Left lung (tissue), 10 donors: ENCODE measurements around the gene B3GNT7. TPM values are rescaled to one million over a fixed set of nuclear protein-coding genes. Genes with fewer than 3 reads are reported as not detected.
"Not testable (repeated sequence)": the region's sequence is repeated elsewhere in the genome, so short reads cannot be mapped to it uniquely, and the experiment has no call there.

Source experiments
- ATAC-seq: fragments of 200-7000 bp; cut with Tn5 transposase; one replicate; pipeline ENCODE4 v1.9.1; 2020; ENCODE audit warnings: moderate library complexity
- DNase-seq, 4 donors: peaks; one replicate each; pipeline ENCODE4 v3.0.0-alpha.2; 2013 to 2020
- H3K27ac ChIP-seq, 2 donors: fragments of 200-600 bp; sonication (generic) in 1 of 2; one replicate each; pipeline versions ENCODE4 v1.5.0 to v1.8.0; 2020 to 2021
- H3K27me3 ChIP-seq, 2 donors: fragments of 200-600 bp; sonication (generic) in 1 of 2; one replicate each; pipeline versions ENCODE4 v1.5.0 to v1.8.0; 2020 to 2021
- H3K36me3 ChIP-seq, 2 donors: fragments of 200-600 bp; sonication (generic) in 1 of 2; one replicate each; pipeline versions ENCODE4 v1.5.0 to v1.8.0; 2020 to 2021
- H3K4me1 ChIP-seq, 2 donors: fragments of 200-600 bp; one replicate each; pipeline ENCODE4 v1.8.0; 2021
- H3K4me3 ChIP-seq, 2 donors: fragments of 200-600 bp; sonication (generic) in 1 of 2; one replicate each; pipeline versions ENCODE4 v1.5.0 to v1.8.0; 2020 to 2021; ENCODE audit warnings: mild to moderate bottlenecking in 1 of 2
- H3K9me3 ChIP-seq, 2 donors: fragments of 200-600 bp; sonication (generic) in 1 of 2; one replicate each; pipeline versions ENCODE4 v1.5.0 to v1.8.0; 2020 to 2021
- intact Hi-C, 2 donors: fragments of 100-400 bp; cut with DNase I; formaldehyde crosslinking; loops; one replicate each; pipeline versions ENCODE4 v1.11.2 to v1.14.2; 2022
- polyA plus RNA-seq, 6 donors: library from polyadenylated mRNA; unstranded; fragments of 120-200 nt; gene quantifications; one replicate each; pipeline ENCODE4 v1.2.1, GENCODE V29; 2013; ENCODE audit not compliant: insufficient read length in 6 of 6
- total RNA-seq, 2 donors: library from RNA; stranded (reverse); fragmentation: NEBNext Ultra II Directional; extraction: Animal tissue kit (Norgen Biotek cat#: 25700); gene quantifications; one replicate each; pipeline ENCODE4 v1.2.1, GENCODE V29; 2021
- TF ChIP-seq, protein P1 (sequence below), 2 donors: fragments of 200-600 bp; sonication (generic) in 1 of 2; IDR thresholded peaks; one replicate each; pipeline versions ENCODE4 v1.5.0 to v1.8.0; 2021; ENCODE audit warnings: antibody characterized with exemption in 2 of 2
- donor health status: DM: no; HTN: yes; CAD: no.
- donor health status: DM: no; HTN: no; CAD: no.

Gene B3GNT7
- total and polyA plus RNA-seq, 8 donors, result 2.4 to 107 (median 4.3) TPM

DNA sequence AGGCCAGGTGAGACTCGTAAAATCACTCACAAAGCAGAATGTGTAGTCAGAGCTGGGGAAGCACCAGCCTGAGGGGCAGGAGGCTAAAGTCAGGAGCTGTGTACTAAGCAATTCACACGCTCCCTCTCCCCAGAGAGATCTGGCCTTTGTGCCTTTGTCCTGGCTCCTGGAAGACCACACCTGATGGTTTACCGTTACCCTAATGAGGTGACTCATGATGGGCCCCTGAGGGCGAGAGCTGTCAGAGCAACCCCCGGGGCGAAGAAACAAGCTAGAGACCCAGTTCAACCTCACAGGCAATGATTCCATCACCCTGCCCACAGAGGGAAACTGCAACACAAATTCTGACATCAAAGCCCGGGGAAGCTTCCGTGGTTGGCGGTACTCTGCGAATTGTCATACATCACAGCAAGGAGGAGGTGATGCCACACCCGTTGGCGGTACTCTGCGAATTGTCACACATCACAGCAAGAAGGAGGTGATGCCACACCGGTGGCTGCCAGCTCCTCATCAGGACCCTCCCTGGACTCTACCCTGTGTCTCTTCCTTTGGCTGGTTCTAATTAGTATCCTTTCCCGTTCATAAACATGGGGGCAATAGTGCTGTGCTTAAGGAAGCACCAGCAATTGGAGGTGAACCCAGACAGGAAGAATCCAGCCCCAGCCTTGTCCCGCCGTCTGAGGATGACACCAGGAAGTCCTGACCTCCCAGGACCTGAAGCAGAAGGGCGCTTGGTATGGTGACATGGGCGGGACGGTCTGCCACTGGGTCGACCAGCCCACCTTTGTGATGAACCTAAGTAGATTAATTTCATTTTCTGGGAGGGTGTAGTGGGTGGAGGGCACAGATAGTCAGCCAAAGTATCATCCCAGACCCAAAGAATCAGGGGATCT is 30.5 kb downstream of the B3GNT7 start:
- DNase-seq (no peak), ATAC-seq (no peak)
- Histone ChIP-seq H3K9me3 (peaks cover 0 to 4% of the 10 kb centered on the region in 2 donors), H3K4me3 (no peak overlapping the region), H3K4me1 (no peaks in the 10 kb centered on the region), H3K27me3 (no peaks in the 10 kb centered on the region), H3K36me3 (no peaks in the 10 kb centered on the region), H3K27ac (no peak overlapping the region)
- intact Hi-C loops, result no loop called here
- TF ChIP-seq, protein P1, sequence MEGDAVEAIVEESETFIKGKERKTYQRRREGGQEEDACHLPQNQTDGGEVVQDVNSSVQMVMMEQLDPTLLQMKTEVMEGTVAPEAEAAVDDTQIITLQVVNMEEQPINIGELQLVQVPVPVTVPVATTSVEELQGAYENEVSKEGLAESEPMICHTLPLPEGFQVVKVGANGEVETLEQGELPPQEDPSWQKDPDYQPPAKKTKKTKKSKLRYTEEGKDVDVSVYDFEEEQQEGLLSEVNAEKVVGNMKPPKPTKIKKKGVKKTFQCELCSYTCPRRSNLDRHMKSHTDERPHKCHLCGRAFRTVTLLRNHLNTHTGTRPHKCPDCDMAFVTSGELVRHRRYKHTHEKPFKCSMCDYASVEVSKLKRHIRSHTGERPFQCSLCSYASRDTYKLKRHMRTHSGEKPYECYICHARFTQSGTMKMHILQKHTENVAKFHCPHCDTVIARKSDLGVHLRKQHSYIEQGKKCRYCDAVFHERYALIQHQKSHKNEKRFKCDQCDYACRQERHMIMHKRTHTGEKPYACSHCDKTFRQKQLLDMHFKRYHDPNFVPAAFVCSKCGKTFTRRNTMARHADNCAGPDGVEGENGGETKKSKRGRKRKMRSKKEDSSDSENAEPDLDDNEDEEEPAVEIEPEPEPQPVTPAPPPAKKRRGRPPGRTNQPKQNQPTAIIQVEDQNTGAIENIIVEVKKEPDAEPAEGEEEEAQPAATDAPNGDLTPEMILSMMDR (IDR thresholded peaks at IDR 0.05), result no peak

GRCh38 chr2:231427116-231427515 is 31.6 kb downstream of the B3GNT7 start:
- H3K9me3 ChIP-seq, result peaks cover 0 to 10% of the 10 kb centered on the region in 2 donors
- DNase-seq (no peak), ATAC-seq (no peak)
- no peaks in the 10 kb centered on the region for H3K27me3 ChIP-seq
- no peaks in the 10 kb centered on the region for H3K4me1 ChIP-seq
- intact Hi-C loops, result no loop called here
- no peaks in the 10 kb centered on the region for H3K36me3 ChIP-seq
- no peak overlapping the region for H3K4me3 ChIP-seq
- TF ChIP-seq, protein P1 (IDR thresholded peaks at IDR 0.05), result no peak
- no peak overlapping the region for H3K27ac ChIP-seq

GRCh38 chr2:231429152-231429551 is 33.6 kb downstream of the B3GNT7 start:
- no peaks in the 10 kb centered on the region for H3K36me3 ChIP-seq
- H3K4me3 ChIP-seq, result no peak overlapping the region
- no peak overlapping the region for H3K27ac ChIP-seq
- no peaks in the 10 kb centered on the region for H3K4me1 ChIP-seq
- H3K9me3 ChIP-seq, result peaks cover 0 to 10% of the 10 kb centered on the region in 2 donors
- TF ChIP-seq, protein P1 (IDR thresholded peaks at IDR 0.05), result no peak
- H3K27me3 ChIP-seq, result no peaks in the 10 kb centered on the region
- DNase-seq (no peak), ATAC-seq (no peak)
- intact Hi-C loops, result no loop called here

DNA sequence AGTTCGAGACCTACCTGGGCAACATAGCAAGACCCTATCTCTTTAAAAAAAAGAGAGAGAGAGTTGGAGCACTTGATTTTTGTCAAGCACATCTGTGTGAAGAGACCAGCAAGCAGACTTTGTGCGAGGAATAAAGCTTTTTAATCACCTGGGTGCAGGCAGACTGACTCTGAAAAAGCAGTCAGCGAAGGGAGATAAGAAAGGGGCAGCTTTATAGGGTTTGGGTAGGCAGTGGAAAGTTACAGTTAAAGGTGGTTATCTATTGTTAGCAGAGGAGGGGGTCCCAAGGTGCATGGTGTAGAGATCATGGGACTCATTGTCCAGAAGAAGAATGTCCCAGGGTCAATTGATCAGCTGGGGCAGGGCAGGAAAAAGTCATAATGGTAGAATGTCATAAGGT is 34.4 kb downstream of the B3GNT7 start:
- H3K4me3 ChIP-seq, result no peak overlapping the region
- intact Hi-C loops, result no loop called here
- TF ChIP-seq, protein P1 (IDR thresholded peaks at IDR 0.05), result no peak
- H3K27ac ChIP-seq, result no peak overlapping the region
- H3K4me1 ChIP-seq, result no peaks in the 10 kb centered on the region
- no peaks in the 10 kb centered on the region for H3K36me3 ChIP-seq
- ATAC-seq (no peak), DNase-seq (no peak)
- no peaks in the 10 kb centered on the region for H3K27me3 ChIP-seq
- H3K9me3 ChIP-seq, result peaks cover 0 to 10% of the 10 kb centered on the region in 2 donors

- H3K27ac ChIP-seq, H3K4me3 ChIP-seq, H3K4me1 ChIP-seq, H3K36me3 ChIP-seq, ATAC-seq, intact Hi-C loops, H3K27me3 ChIP-seq, DNase-seq: not testable (repeated sequence)
- H3K9me3 ChIP-seq, result peaks cover 0 to 10% of the 10 kb centered on the region in 2 donors
Measured at GRCh38 chr2:231430437-231430836, 34.9 kb downstream of the B3GNT7 start.
